Breast epithelium (tissue), 3 donors: ENCODE results near the gene CDC42EP5.

ENCODE experiments used
- CTCF ChIP-seq, 3 donors: fragments of 450-650 bp; IDR thresholded peaks; one replicate each; pipeline ENCODE4 v1.5.1; 2016 to 2017; ENCODE audit warnings: antibody characterized with exemption in 3 of 3, mild to moderate bottlenecking in 3 of 3, moderate library complexity in 3 of 3
- POLR2A ChIP-seq: fragments of 450-650 bp; IDR thresholded peaks from one replicate; pipeline ENCODE4 v1.6.1; 2016; ENCODE audit warnings: antibody characterized with exemption, mild to moderate bottlenecking, moderate library complexity
- POLR2AphosphoS5 ChIP-seq, 3 donors: sonication (generic); formaldehyde crosslinking; IDR thresholded peaks; one replicate each; pipeline ENCODE4 v1.6.1; 2017; ENCODE audit warnings: antibody characterized with exemption in 3 of 3

- TF ChIP-seq POLR2A (no peak), CTCF (IDR thresholded peaks at IDR 0.05) (no peak), POLR2AphosphoS5 (IDR thresholded peaks at IDR 0.05) (no peak)
These were observed 13.5 kb downstream of the CDC42EP5 start for GRCh38 chr19:54459282-54460229.
